Liver (tissue), 9 donors: ENCODE data around the gene RWDD4. TPM values are rescaled to one million over a fixed set of nuclear protein-coding genes. Genes with fewer than 3 reads are reported as not detected.

Experiments used
- DNase-seq: peaks from one replicate; pipeline ENCODE4 v3.0.0-alpha.2; 2017; ENCODE audit warnings: low spot score
- H3K27ac ChIP-seq, 2 donors: one replicate each; pipeline ENCODE4 v1.7.0; 2013; ENCODE audit warnings: inconsistent platforms in 2 of 2, low read length in 2 of 2, control low read depth in 1 of 2, low read depth in 1 of 2, mild to moderate bottlenecking in 1 of 2
- H3K27me3 ChIP-seq, 4 donors: one replicate each; pipeline versions ENCODE4 v1.6.1 to v1.7.0; 2013; ENCODE audit warnings: low read length in 3 of 4, inconsistent platforms in 1 of 4, mild to moderate bottlenecking in 1 of 4, moderate library complexity in 1 of 4; ENCODE audit not compliant: control insufficient read depth in 4 of 4, insufficient read depth in 4 of 4
- H3K36me3 ChIP-seq, 4 donors: one replicate each; pipeline versions ENCODE4 v1.6.1 to v1.7.0; 2013; ENCODE audit warnings: low read length in 3 of 4, mild to moderate bottlenecking in 3 of 4, low read depth in 1 of 4, moderate library complexity in 1 of 4; ENCODE audit not compliant: control insufficient read depth in 4 of 4, insufficient read depth in 3 of 4
- H3K4me1 ChIP-seq, 4 donors: one replicate each; pipeline versions ENCODE4 v1.6.1 to v1.7.0; 2013; ENCODE audit warnings: low read length in 3 of 4, mild to moderate bottlenecking in 3 of 4, moderate library complexity in 1 of 4; ENCODE audit not compliant: control insufficient read depth in 4 of 4, insufficient read depth in 4 of 4
- H3K4me3 ChIP-seq, 3 donors: one replicate each; pipeline versions ENCODE4 v1.6.1 to v1.7.0; 2013; ENCODE audit warnings: low read length in 3 of 3, control low read depth in 1 of 3, low read depth in 1 of 3, mild to moderate bottlenecking in 1 of 3
- H3K9ac ChIP-seq, 2 donors: one replicate each; pipeline ENCODE4 v1.7.0; 2013; ENCODE audit warnings: low read length in 2 of 2, mild to moderate bottlenecking in 2 of 2, moderate library complexity in 2 of 2, control low read depth in 1 of 2, low read depth in 1 of 2
- H3K9me3 ChIP-seq, 4 donors: one replicate each; pipeline versions ENCODE4 v1.6.1 to v1.7.0; 2013; ENCODE audit warnings: low read length in 3 of 4; ENCODE audit not compliant: control insufficient read depth in 4 of 4
- ATF3 ChIP-seq: IDR thresholded peaks from 2 replicates; pipeline ENCODE4 v1.6.1; 2016; ENCODE audit warnings: antibody characterized with exemption
- CTCF ChIP-seq: fragments of 150-350 bp; IDR thresholded peaks from 2 replicates; pipeline ENCODE4 v1.5.1; 2017; ENCODE audit warnings: improper control_type of control experiment, low read depth, low read length; ENCODE audit not compliant: missing input control
- EGR1 ChIP-seq, 2 donors: IDR thresholded peaks; 2 replicates each; pipeline ENCODE4 v1.6.1; 2016 to 2018; ENCODE audit warnings: antibody characterized with exemption in 2 of 2, low read depth in 2 of 2
- FOXA1 ChIP-seq: IDR thresholded peaks from 2 replicates; pipeline ENCODE4 v1.6.1; 2016; ENCODE audit warnings: antibody characterized with exemption
- FOXA2 ChIP-seq: IDR thresholded peaks from 2 replicates; pipeline ENCODE4 v1.6.1; 2016; ENCODE audit warnings: antibody characterized with exemption
- GABPA ChIP-seq, 2 donors: IDR thresholded peaks in 1 of 2; conservative IDR thresholded peaks in 1 of 2; 2 replicates each; pipeline ENCODE4 v1.6.1; 2016; ENCODE audit warnings: antibody characterized with exemption in 2 of 2, mild to moderate bottlenecking in 1 of 2, moderate library complexity in 1 of 2
- HNF4A ChIP-seq, 2 donors: conservative IDR thresholded peaks; 2 replicates each; pipeline ENCODE4 v1.6.1; 2016; ENCODE audit warnings: antibody characterized with exemption in 2 of 2, mild to moderate bottlenecking in 2 of 2
- HNF4G ChIP-seq: IDR thresholded peaks from 2 replicates; pipeline ENCODE4 v1.6.1; 2016; ENCODE audit warnings: antibody characterized with exemption
- JUND ChIP-seq, 2 donors: IDR thresholded peaks; 2 replicates each; pipeline ENCODE4 v1.6.1; 2016; ENCODE audit warnings: antibody characterized with exemption in 2 of 2
- MAX ChIP-seq: IDR thresholded peaks from 2 replicates; pipeline ENCODE4 v1.6.1; 2016; ENCODE audit warnings: antibody characterized with exemption
- NR2F2 ChIP-seq: IDR thresholded peaks from 2 replicates; pipeline ENCODE4 v1.6.1; 2016; ENCODE audit warnings: antibody characterized with exemption
- RAD21 ChIP-seq, 2 donors: IDR thresholded peaks; 2 replicates each; pipeline ENCODE4 v1.6.1; 2016; ENCODE audit warnings: antibody characterized with exemption in 2 of 2, mild to moderate bottlenecking in 2 of 2
- REST ChIP-seq: IDR thresholded peaks from 2 replicates; pipeline ENCODE4 v1.6.1; 2016; ENCODE audit warnings: antibody characterized with exemption, mild to moderate bottlenecking
- RXRA ChIP-seq, 2 donors: IDR thresholded peaks; 2 replicates each; pipeline ENCODE4 v1.6.1; 2017 to 2018; ENCODE audit warnings: antibody characterized with exemption in 2 of 2, mild to moderate bottlenecking in 1 of 2
- SP1 ChIP-seq: IDR thresholded peaks from 2 replicates; pipeline ENCODE4 v1.6.1; 2018; ENCODE audit warnings: antibody characterized with exemption, mild to moderate bottlenecking
- TAF1 ChIP-seq: conservative IDR thresholded peaks from 2 replicates; pipeline ENCODE4 v1.6.1; 2016; ENCODE audit warnings: antibody characterized with exemption, mild to moderate bottlenecking
- YY1 ChIP-seq: IDR thresholded peaks from 2 replicates; pipeline ENCODE4 v1.6.1; 2016; ENCODE audit warnings: antibody characterized with exemption, mild to moderate bottlenecking
- ZBTB33 ChIP-seq: IDR thresholded peaks from 2 replicates; pipeline ENCODE4 v1.6.1; 2016; ENCODE audit warnings: antibody characterized with exemption
- WGBS: extraction: QIAGEN DNeasy Blood & Tissue Kit; methylation state at CpG from one replicate; pipeline ENCODE4 v1.1.7; 2013; 5-methylcytosine and 5-hydroxymethylcytosine counted together
- polyA plus RNA-seq, 2 donors: library from polyadenylated mRNA; stranded (reverse) in 1 of 2; unstranded in 1 of 2; fragments of 200-250 nt in 1 of 2; fragments of >200 nt in 1 of 2; fragmentation: Nextera tagmentation in 1 of 2; extraction: Ambion mirVana in 1 of 2; gene quantifications; one replicate each; pipeline versions ENCODE4 v1.2.1 to v1.2.3, GENCODE V29; 2013 to 2015
- total RNA-seq, 2 donors: library from RNA; depleted of rRNA; stranded (reverse); fragments of >200 nt; gene quantifications; one replicate each; pipeline ENCODE4 v1.2.3, GENCODE V29; 2014
- donor health status: healthy.
- donor health status: healthy.
- donor health status: healthy.
- donor health status: healthy.
- donor health status: healthy.

The RWDD4 gene
- total and polyA plus RNA-seq, 4 donors = 6.5 to 17.9 (median 8.9) TPM

- WGBS = 98% methylated on average over 1 of the region's 1 CpG
- H3K9me3 ChIP-seq = no peaks in the 10 kb centered on the region
- H3K36me3 ChIP-seq = peaks cover 8 to 49% (median 40%) of the 10 kb centered on the region in 4 donors
- TF ChIP-seq HNF4A (conservative IDR thresholded peaks at IDR 0.05) (no peak), SP1 (no peak), EGR1 (IDR thresholded peaks at IDR 0.05; ENCODE audit: low read depth in 2 of 2) (no peak), YY1 (no peak), ZBTB33 (no peak), ATF3 (no peak), JUND (IDR thresholded peaks at IDR 0.05) (no peak), MAX (no peak), CTCF (no peak), NR2F2 (no peak), TAF1 (no peak), REST (no peak), RAD21 (IDR thresholded peaks at IDR 0.05) (no peak), RXRA (IDR thresholded peaks at IDR 0.05) (no peak), FOXA1 (no peak), HNF4G (no peak), GABPA (IDR thresholded peaks at IDR 0.05 in 1 of 2, conservative IDR thresholded peaks at IDR 0.05 in 1 of 2) (no peak)
- no peak for DNase-seq
- H3K27me3 ChIP-seq = no peaks in the 10 kb centered on the region
- no peak overlapping the region for H3K27ac ChIP-seq
- H3K4me3 ChIP-seq = no peak overlapping the region
- H3K9ac ChIP-seq = no peak overlapping the region
- H3K4me1 ChIP-seq = peaks cover 0 to 2% (median 0%) of the 10 kb centered on the region in 4 donors
Observed at GRCh38 chr4:183666088-183666487, 7.1 kb upstream of the RWDD4 start.

- no peak for DNase-seq
- peaks cover 5 to 29% (median 14%) of the 10 kb centered on the region in 4 donors for H3K4me1 ChIP-seq
- H3K9ac ChIP-seq = peak overlapping the region; percentile 52 to 86
- no peaks in the 10 kb centered on the region for H3K27me3 ChIP-seq
- WGBS = 6% methylated on average over 10 of the region's 10 CpGs
- H3K36me3 ChIP-seq = peaks cover 0 to 8% (median 6%) of the 10 kb centered on the region in 4 donors
- peak overlapping the region; percentile 81 to 92 for H3K27ac ChIP-seq
- H3K4me3 ChIP-seq = peak overlapping the region; percentile 76 to 100 (median 94)
- H3K9me3 ChIP-seq = no peaks in the 10 kb centered on the region
- no peak for TF ChIP-seq RXRA (IDR thresholded peaks at IDR 0.05)
- TF ChIP-seq FOXA1 = no peak
- no peak for TF ChIP-seq MAX
- no peak for TF ChIP-seq SP1
- TF ChIP-seq HNF4G = no peak
- no peak for TF ChIP-seq JUND (IDR thresholded peaks at IDR 0.05)
- no peak for TF ChIP-seq RAD21 (IDR thresholded peaks at IDR 0.05)
- TF ChIP-seq FOXA2 = no peak
- no peak for TF ChIP-seq GABPA (IDR thresholded peaks at IDR 0.05 in 1 of 2, conservative IDR thresholded peaks at IDR 0.05 in 1 of 2)
- no peak for TF ChIP-seq HNF4A (conservative IDR thresholded peaks at IDR 0.05)
- TF ChIP-seq ATF3 = no peak
- no peak for TF ChIP-seq YY1
- no peak for TF ChIP-seq TAF1
- no peak for TF ChIP-seq REST
Observed at GRCh38 chr4:183659872-183660242, 872 bp upstream of the RWDD4 start.
